ENCODE data around the gene TPP2.
A peak's percentile ranks its signal among the peaks of the same experiment; 100 is the strongest.

TPP2 gene

DNA sequence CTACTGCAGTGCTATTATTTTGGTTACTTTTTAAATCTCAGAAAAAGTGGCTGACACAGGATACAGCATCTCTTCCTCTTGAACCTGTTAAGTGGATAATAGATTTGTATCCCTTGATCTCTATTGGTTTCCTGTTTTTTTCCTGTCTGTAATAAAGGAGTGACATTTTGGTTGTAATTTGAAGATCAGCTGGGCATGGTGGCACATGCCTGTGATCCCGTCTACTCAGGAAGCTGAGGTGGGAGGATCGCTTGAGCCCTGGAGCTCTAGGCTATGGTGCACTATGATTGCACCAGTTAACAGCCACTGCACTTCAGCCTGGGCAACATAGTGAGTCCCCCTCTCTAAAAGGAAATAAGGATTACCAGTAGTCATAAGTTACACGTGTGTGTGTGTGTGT lies 51.3 kb downstream of the TPP2 start:
- no peak for TF ChIP-seq TEAD4 (IDR thresholded peaks at IDR 0.05)
- TF ChIP-seq NFIC (IDR thresholded peaks at IDR 0.05) = no peak

GRCh38 chr13:102650444-102650843 lies 53.7 kb downstream of the TPP2 start:
- TF ChIP-seq YY1 (IDR thresholded peaks at IDR 0.05; ENCODE audit: low read depth) (no peak), ZBTB7A (IDR thresholded peaks at IDR 0.05; ENCODE audit: low read depth) (no peak), MAX (IDR thresholded peaks at IDR 0.05) (no peak), FOXM1 (IDR thresholded peaks at IDR 0.05; ENCODE audit: borderline replicate concordance, low read depth) (no peak), CREB1 (IDR thresholded peaks at IDR 0.05; ENCODE audit: low read depth) (no peak), EP300 (IDR thresholded peaks at IDR 0.05; ENCODE audit: borderline replicate concordance) (no peak), CEBPB (IDR thresholded peaks at IDR 0.05) (no peak), TEAD4 (IDR thresholded peaks at IDR 0.05) (no peak), EGR1 (IDR thresholded peaks at IDR 0.05) (no peak), REST (IDR thresholded peaks at IDR 0.05; ENCODE audit: low read depth) (no peak)
- TF ChIP-seq, protein P1, sequence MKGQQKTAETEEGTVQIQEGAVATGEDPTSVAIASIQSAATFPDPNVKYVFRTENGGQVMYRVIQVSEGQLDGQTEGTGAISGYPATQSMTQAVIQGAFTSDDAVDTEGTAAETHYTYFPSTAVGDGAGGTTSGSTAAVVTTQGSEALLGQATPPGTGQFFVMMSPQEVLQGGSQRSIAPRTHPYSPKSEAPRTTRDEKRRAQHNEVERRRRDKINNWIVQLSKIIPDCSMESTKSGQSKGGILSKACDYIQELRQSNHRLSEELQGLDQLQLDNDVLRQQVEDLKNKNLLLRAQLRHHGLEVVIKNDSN (IDR thresholded peaks at IDR 0.05) = no peak

- TF ChIP-seq EGR1 (IDR thresholded peaks at IDR 0.05) = no peak
- TF ChIP-seq REST (IDR thresholded peaks at IDR 0.05; ENCODE audit: low read depth) = no peak
- no peak for TF ChIP-seq TCF12 (IDR thresholded peaks at IDR 0.05; ENCODE audit: low read depth)
- TF ChIP-seq CREB1 (IDR thresholded peaks at IDR 0.05; ENCODE audit: low read depth) = no peak
- TF ChIP-seq EP300 (IDR thresholded peaks at IDR 0.05; ENCODE audit: borderline replicate concordance) = no peak
- TF ChIP-seq, protein P1 (IDR thresholded peaks at IDR 0.05) = no peak
- TF ChIP-seq TAF1 (IDR thresholded peaks at IDR 0.05; ENCODE audit: low read depth) = no peak
- no peak for TF ChIP-seq CEBPB (IDR thresholded peaks at IDR 0.05)
- no peak for TF ChIP-seq ZBTB7A (IDR thresholded peaks at IDR 0.05; ENCODE audit: low read depth)
- TF ChIP-seq MAX (IDR thresholded peaks at IDR 0.05) = no peak
- TF ChIP-seq NFIC (IDR thresholded peaks at IDR 0.05) = no peak
- TF ChIP-seq YY1 (IDR thresholded peaks at IDR 0.05; ENCODE audit: low read depth) = no peak
- no peak for TF ChIP-seq TEAD4 (IDR thresholded peaks at IDR 0.05)
Measured at GRCh38 chr13:102651392-102651791, 54.6 kb downstream of the TPP2 start.

DNA sequence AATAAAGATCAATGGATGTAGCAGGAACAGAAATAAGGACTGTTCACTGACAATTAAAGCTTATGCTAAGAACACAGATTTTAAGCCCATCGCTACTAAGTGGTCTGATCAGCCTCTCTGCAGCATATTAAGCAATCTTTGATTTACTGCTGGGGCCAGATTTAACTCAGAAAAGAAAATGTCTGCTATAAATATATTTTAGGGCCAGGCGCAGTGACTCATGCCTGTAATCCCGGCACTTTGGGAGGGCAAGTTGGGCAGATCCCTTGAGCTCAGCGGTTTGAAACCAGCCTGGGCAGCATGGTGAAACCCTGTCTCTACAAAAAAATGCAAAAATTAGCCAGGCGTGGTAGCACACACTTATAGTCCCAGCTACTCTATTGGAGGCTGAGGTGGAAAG lies 55.1 kb downstream of the TPP2 start:
- TF ChIP-seq RAD21 (IDR thresholded peaks at IDR 0.05; ENCODE audit: low read depth) (no peak), EP300 (IDR thresholded peaks at IDR 0.05; ENCODE audit: borderline replicate concordance) (no peak), REST (IDR thresholded peaks at IDR 0.05; ENCODE audit: low read depth) (no peak), CEBPB (IDR thresholded peaks at IDR 0.05) (peak; percentile 64; the same call in 1 of the 2 replicates), TAF1 (IDR thresholded peaks at IDR 0.05; ENCODE audit: low read depth) (no peak)
- TF ChIP-seq, protein P1 (IDR thresholded peaks at IDR 0.05) = no peak

GRCh38 chr13:102654756-102655155 lies 58.0 kb downstream of the TPP2 start:
- TF ChIP-seq CEBPB (IDR thresholded peaks at IDR 0.05) = no peak
- no peak for TF ChIP-seq NFIC (IDR thresholded peaks at IDR 0.05)
- no peak for TF ChIP-seq CREB1 (IDR thresholded peaks at IDR 0.05; ENCODE audit: low read depth)
- no peak for TF ChIP-seq EGR1 (IDR thresholded peaks at IDR 0.05)
- TF ChIP-seq RAD21 (IDR thresholded peaks at IDR 0.05; ENCODE audit: low read depth) = no peak
- TF ChIP-seq, protein P1 (IDR thresholded peaks at IDR 0.05) = no peak
- TF ChIP-seq FOXM1 (IDR thresholded peaks at IDR 0.05; ENCODE audit: borderline replicate concordance, low read depth) = no peak
- TF ChIP-seq TCF12 (IDR thresholded peaks at IDR 0.05; ENCODE audit: low read depth) = no peak
- TF ChIP-seq MAX (IDR thresholded peaks at IDR 0.05) = no peak
- no peak for TF ChIP-seq EP300 (IDR thresholded peaks at IDR 0.05; ENCODE audit: borderline replicate concordance)
- TF ChIP-seq YY1 (IDR thresholded peaks at IDR 0.05; ENCODE audit: low read depth) = no peak
- no peak for TF ChIP-seq TAF1 (IDR thresholded peaks at IDR 0.05; ENCODE audit: low read depth)
- TF ChIP-seq REST (IDR thresholded peaks at IDR 0.05; ENCODE audit: low read depth) = no peak
- TF ChIP-seq ZBTB7A (IDR thresholded peaks at IDR 0.05; ENCODE audit: low read depth) = no peak
- TF ChIP-seq TEAD4 (IDR thresholded peaks at IDR 0.05) = no peak

All from Ishikawa (cell line).